RCC 7860 (cell line): Measurements from ENCODE around the gene TUBGCP6.
"Not testable (repeated sequence)": the region's sequence is repeated elsewhere in the genome, so short reads cannot be mapped to it uniquely, and the experiment has no call there.

Experiments
- DNase-seq: peaks from one replicate; pipeline ENCODE4 v3.0.0-alpha.2; 2015; ENCODE audit warnings: low spot score
- FAIRE-seq: peaks from 2 replicates; lab custom pipeline; 2012; peaks lifted over from hg19 to GRCh38; lab: Jason Lieb, UNC

The TUBGCP6 gene

DNA sequence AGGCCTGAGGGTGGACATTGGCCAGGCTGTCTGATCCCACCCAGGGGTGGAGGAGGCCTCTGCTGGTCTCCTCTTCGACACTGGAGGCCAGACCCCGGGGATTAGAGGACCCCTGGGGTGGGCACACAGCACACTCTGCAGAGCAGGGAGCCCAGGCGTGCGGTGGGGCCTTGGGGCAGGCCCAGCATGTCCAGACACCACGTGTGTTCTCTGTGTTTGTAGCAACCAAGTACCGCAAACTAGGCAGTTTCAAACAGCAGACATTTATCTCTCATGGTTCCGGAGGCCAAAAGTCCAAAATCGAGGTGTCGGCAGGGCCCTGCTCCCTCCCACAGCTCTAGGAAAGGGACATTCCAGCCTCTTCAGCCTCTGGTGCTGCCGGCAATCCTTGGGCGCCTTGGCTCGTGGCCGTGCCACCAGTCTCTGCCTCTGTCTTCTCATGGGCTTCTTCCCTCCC, 72.8 kb downstream of the TUBGCP6 start:
- DNase-seq (no peak), FAIRE-seq (no peak)

DNA sequence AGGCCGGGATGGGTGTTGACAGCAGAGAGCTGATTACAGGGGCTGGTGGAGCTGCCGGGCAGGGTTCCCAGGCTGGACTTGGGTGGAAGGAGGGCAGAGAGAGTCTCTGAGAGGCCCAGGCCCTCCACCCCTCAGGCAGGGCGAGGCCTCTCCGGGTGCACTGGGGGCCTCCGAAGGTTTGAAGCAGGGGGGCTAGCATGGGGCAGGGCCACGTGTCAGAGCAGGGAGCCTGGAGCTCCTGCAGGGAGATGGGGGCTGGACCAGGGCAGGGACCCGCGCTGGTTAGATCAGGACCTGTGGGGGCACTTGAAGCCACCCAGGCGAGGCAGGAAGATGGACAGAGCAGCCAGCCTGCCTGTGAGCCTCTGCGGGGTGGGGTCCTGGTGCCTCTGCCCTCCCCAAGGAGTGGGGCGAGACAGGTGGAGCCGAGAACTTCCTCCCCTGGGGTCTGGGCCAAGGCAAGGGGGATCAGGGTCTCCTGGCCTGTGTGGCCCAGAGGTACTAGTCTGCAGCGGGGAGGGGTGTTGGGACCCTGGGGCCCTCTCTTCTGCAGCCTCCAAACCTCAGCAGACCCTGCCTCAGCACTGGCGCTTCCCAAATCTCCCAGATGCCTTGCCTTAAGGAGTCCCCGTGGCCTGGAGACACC, 73.4 kb downstream of the TUBGCP6 start:
- DNase-seq (no peak), FAIRE-seq (no peak)

DNA sequence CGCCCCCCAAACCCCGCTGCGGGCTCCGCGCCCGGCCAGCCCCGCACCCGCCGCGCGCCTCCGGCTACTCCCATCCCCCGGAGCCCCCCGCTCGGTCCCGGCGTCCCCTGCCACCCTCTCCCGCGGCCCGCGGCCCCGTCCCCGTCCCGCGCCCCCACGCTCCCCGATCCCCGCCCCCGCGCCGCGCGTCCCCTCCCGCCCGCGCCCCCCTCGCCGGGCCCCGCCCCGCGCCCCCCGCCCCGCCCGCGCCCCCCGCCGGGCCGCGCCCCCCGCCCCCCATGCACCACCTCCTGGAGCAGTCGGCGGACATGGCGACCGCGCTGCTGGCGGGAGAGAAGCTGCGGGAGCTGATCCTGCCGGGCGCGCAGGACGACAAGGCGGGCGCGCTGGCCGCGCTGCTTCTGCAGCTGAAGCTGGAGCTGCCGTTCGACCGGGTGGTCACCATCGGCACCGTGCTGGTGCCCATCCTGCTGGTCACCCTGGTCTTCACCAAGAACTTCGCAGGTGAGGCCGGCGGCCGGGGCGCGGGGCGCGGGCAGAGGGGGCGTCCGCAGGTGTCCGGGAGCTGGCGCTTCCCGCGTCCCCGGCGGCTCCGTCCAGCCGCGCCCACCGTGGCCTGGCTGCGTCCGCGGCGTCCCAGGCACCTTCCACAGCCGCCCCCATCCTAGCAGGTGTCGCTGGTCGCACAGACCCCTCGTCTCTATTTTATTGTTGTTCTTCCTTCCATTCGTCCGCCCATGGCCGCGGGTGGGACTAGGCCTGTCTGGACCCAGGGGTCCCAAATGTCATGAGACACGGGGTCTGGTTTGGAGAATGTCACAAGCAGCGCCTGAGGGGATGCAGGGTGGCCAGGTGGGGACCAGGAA, 74.1 kb downstream of the TUBGCP6 start, which contains the start of gene PANX2:
TSS of gene PANX2 (plus strand) at position 279 of the 866 bp plus-strand sequence. CDS start at position 279, 0 bp downstream.
- FAIRE-seq (no peak), DNase-seq (no peak)

DNA sequence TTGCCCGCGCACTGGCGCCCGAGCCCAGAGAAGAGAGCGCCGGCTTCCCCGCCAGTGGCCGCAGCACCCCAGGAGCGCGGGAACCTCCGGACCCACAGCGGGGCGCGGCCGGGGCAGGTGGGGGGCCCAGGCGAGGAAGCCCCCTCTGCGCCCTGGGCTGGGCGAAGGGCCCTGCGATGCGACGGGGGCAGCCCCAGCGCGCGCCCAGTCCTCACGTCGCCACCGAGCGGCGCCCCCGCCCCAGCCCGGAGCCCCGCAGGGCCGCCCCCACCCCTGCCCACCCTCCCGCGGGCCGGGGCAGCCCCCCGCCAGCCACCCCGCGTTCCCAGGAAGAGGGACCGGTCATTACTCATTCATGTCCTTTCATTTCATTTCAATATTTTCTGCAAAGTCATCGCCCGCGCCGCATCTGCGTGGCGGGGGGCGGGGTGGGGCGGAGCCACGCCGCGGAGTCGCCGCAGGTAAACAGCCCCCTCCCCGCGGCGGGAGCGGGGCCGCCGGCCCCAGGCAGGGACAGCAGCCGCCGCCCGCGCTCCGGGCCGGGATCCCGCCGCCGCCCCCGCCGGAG, 75.0 kb downstream of the TUBGCP6 start:
- FAIRE-seq = no peak

DNA sequence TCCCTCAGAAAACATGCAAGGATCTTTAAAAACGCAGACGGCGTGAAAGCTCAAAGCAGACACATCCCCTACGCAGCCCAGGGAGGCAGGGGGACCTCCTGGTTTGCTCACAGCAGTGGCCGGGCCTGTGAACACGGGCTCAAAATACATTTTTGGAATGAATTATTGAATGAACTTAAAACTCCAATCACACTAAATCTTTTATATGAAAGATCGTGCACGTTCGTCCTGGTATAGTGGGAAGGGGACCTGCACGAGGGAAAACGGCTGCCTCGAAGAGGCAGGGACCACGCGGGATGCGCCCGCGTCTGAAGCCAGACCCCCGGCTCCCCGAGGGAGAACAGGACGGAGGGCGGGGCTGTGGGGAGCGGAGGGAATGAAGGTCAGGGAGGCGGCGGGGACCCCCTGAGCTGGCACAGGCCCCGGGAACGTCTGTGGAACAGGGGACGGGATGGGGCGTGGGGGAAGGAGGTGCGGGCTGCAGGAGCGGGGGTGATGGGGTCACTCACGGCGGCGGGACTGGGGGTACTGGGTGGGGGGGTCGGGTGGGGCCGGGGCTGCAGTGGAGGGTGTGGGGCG, 75.6 kb downstream of the TUBGCP6 start:
- FAIRE-seq = no peak
- no peak for DNase-seq

More for the DNA sequence above, 75.0 kb downstream of the TUBGCP6 start:
- DNase-seq = no peak

DNA sequence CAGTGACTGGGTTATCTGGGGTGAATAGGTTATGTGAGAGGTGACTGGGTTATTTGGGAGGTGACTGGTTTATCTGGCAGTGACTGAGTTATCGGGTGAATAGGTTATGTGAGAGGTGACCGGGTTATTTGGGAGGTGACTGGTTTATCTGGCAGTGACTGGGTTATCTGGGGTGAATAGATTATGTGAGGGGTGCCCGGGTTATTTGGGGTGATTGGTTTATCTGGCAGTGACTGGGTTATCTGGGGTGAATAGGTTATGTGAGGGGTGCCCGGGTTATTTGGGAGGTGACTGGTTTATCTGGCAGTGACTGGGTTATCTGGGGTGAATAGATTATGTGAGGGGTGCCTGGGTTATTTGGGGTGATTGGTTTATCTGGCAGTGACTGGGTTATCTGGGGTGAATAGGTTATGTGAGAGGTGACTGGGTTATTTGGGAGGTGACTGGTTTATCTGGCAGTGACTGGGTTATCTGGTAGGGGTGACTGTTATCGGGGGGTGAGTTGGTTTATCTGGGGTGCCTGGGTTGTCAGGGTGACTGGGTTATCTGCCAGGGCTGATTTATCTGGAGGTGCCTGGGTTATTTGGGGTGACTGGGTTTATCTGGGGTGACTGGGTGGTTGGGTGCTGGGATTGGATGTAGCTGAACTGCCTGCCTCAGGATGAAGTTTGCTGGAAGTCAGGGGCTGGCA, 76.2 kb downstream of the TUBGCP6 start:
- not testable (repeated sequence) for DNase-seq, FAIRE-seq

DNA sequence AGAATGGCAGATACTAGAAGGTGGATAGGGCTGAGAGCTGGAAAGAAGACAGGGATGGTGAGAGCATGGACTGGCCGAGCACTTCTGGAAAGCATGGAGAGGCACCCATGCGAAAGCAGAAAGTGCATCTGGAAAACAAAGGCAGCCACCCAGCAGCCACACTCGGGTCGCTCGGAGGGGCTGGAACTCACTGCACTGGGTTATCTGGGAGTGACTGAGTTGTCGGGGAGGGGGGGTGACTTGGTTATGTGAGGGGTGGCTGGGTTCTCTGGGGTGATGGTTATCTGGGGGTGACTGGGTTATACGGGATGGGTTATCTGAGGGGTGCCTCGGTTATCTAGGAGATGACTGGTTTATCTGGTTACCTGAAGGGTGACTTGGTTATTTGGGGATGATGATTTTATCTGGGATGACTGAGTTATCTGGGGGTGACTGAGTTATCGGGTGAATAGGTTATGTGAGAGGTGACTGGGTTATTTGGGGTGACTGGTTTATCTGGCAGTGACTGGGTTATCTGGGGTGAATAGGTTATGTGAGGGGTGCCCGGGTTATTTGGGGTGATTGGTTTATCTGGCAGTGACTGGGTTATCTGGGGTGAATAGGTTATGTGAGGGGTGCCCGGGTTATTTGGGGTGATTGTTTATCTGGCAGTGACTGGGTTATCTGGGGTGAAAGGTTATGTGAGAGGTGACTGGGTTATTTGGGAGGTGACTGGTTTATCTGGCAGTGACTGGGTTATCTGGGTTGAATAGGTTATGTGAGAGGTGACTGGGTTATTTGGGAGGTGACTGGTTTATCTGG, 76.9 kb downstream of the TUBGCP6 start:
- DNase-seq (no peak), FAIRE-seq (no peak)
